Stimulated activated naive CD8-positive, alpha-beta T cell treated with anti-CD3 and anti-CD28 coated beads, Interleukin-15, amount 100 ng/mL, for 72 hours (primary cell): ENCODE measurements around the gene SIRT7.
"Not testable (repeated sequence)": the region's sequence is repeated elsewhere in the genome, so short reads cannot be mapped to it uniquely, and the experiment has no call there.

Experiments
- ATAC-seq: fragments of 150-1000 bp; cut with Tn5 transposase; 2 replicates; pipeline ENCODE4 v1.10.0; 2021; ENCODE audit warnings: mild to moderate bottlenecking, moderate library complexity
- DNase-seq, 2 donors: peaks; one replicate each; pipeline ENCODE4 v3.0.0; 2021 to 2022
- H3K27ac Mint-ChIP-seq, 2 donors: one replicate each; pipeline ENCODE4 v1.8.0; 2022; ENCODE audit warnings: mild to moderate bottlenecking in 2 of 2, mixed read lengths in 2 of 2, moderate library complexity in 2 of 2
- H3K27me3 Mint-ChIP-seq: one replicate; pipeline ENCODE4 v1.8.0; 2022; ENCODE audit warnings: mixed read lengths
- H3K4me1 Mint-ChIP-seq: one replicate; pipeline ENCODE4 v1.8.0; 2022; ENCODE audit warnings: mild to moderate bottlenecking, mixed read lengths
- H3K4me3 Mint-ChIP-seq, 2 donors: one replicate each; pipeline ENCODE4 v1.8.0; 2022; ENCODE audit warnings: mild to moderate bottlenecking in 2 of 2, mixed read lengths in 2 of 2, moderate library complexity in 1 of 2
- H3K9me3 Mint-ChIP-seq, 2 donors: one replicate each; pipeline ENCODE4 v1.8.0; 2022; ENCODE audit warnings: mixed read lengths in 2 of 2

The SIRT7 gene

DNA sequence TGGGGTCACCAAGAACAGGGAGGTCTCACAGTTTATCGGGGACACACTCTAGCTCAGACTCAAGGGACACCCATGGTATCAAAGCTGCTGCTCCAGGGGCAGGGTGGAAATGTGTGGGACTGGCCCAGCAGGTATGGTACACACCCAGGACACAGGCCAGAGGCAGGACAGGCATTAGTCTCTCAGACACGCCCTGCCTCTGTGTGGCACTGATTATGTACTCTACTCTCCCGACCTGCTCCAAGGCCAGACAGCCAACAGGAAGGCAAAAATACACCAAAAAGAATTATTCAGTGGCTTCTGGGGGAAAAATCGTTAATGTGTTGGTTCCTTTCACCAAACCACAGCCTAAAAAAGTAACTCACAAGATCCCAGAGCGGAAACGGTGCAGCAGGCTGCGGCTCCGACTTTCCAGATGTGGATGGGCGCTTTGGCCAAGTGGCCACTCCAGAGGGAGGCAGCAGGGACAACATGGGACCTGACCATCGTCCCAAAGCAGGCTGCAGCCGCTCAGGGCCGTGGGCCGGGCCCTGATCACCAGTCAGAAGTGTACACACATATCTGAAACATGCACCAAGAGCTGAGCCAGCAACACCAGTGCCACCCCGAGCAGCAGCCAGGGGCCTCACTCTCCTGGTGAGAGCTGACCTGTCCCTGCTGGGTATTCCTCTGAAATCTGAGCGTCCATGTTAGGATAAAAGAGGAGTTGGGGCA is 1.0 kb upstream of the SIRT7 start:
- peak overlapping the region in 1 of 2 donors; percentile 77 for H3K27ac Mint-ChIP-seq
- H3K4me1 Mint-ChIP-seq, result peaks cover 59% of the 10 kb centered on the region
- ATAC-seq, result no peak
- no peak overlapping the region for H3K4me3 Mint-ChIP-seq
- no peaks in the 10 kb centered on the region for H3K27me3 Mint-ChIP-seq
- H3K9me3 Mint-ChIP-seq, result no peaks in the 10 kb centered on the region
- no peak for DNase-seq

DNA sequence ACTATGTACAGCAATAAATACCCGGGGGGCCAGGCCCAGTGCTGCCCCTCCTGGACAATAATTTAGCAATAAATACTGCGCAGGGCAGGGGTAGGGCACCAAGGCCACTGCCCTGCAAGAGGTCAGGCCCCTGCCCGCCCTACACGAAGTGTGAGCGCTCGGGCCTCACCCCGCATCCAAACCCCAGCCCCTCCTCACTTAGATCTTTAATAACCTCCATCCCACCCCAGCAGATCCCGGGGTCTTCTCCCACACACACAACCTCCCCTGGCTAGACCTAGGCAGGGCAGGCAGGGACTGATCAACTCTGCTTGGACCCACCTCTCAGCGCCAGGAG is 325 bp upstream of the SIRT7 start:
- Mint-ChIP-seq H3K27ac (peak overlapping the region; percentile 77 to 96), H3K4me1 (peaks cover 55% of the 10 kb centered on the region), H3K4me3 (peak overlapping the region; percentile 89 to 95)
- not testable (repeated sequence) for H3K9me3 Mint-ChIP-seq, H3K27me3 Mint-ChIP-seq
- peak in 1 of 2 donors; percentile 33 for DNase-seq
- peak; percentile 47 for ATAC-seq

DNA sequence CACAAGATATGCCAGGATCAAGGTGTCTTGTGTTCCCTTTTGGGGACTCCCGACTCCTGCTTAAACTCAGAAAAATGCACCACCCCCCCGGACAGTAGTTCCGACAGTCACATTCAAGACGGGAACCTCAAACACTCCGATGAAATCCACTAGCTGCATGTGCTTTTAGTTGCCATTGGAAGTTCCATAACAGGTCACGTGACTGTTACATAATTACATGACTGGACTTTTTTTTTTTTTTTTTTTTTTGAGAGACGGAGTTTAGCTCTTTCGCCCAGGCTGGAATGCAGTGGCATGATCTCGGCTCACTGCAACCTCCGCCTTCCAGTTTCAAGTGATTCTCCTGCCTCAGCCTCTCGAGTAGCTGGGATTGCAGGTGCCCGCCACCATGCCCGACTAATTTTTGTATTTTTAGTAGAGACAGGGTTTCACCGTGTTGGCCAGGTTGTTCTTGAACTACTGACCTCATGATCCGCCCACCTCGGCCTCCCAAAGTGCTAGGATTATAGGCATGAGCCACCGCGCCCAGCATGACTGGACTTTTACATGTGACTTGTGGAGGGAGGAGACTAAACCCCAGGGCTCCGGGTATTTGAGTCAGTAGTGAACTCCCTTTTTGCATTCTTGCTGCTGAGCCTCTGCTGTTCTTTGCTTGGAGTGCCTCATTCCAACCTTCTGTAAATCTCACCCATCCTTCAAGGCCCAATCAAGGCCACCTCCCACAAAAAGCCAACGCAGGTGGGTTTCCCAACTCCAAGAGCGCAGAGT is 1.6 kb downstream of the SIRT7 start:
- no peak for ATAC-seq
- peak overlapping the region; percentile 15 to 27 for H3K27ac Mint-ChIP-seq
- DNase-seq, result no peak
- H3K9me3 Mint-ChIP-seq, result no peaks in the 10 kb centered on the region
- H3K4me3 Mint-ChIP-seq, result peak overlapping the region; percentile 89 to 95
- peaks cover 61% of the 10 kb centered on the region for H3K4me1 Mint-ChIP-seq
- H3K27me3 Mint-ChIP-seq, result no peaks in the 10 kb centered on the region

DNA sequence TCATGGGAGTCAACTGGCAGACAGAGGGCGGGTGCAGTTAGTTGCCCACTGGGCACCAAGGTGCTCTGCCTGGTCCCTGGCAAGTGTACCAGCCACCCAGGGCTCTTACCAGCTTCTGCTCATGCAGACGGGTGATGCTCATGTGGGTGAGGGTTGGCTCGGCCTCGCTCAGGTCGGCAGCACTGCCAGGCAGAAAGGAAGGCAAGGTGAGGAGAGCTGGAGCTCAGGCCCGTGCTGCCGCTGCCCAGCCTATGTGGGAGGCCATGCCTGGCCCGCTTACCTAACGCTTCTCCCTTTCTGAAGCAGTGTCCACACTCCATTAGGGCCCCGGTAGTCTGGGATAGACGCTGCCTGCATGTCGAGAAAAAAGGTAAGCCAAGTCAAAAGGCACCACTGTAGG is 2.6 kb downstream of the SIRT7 start:
- Mint-ChIP-seq H3K4me3 (no peak overlapping the region), H3K4me1 (peaks cover 63% of the 10 kb centered on the region), H3K27me3 (no peaks in the 10 kb centered on the region), H3K27ac (no peak overlapping the region), H3K9me3 (no peaks in the 10 kb centered on the region)
- no peak for DNase-seq
- no peak for ATAC-seq

DNA sequence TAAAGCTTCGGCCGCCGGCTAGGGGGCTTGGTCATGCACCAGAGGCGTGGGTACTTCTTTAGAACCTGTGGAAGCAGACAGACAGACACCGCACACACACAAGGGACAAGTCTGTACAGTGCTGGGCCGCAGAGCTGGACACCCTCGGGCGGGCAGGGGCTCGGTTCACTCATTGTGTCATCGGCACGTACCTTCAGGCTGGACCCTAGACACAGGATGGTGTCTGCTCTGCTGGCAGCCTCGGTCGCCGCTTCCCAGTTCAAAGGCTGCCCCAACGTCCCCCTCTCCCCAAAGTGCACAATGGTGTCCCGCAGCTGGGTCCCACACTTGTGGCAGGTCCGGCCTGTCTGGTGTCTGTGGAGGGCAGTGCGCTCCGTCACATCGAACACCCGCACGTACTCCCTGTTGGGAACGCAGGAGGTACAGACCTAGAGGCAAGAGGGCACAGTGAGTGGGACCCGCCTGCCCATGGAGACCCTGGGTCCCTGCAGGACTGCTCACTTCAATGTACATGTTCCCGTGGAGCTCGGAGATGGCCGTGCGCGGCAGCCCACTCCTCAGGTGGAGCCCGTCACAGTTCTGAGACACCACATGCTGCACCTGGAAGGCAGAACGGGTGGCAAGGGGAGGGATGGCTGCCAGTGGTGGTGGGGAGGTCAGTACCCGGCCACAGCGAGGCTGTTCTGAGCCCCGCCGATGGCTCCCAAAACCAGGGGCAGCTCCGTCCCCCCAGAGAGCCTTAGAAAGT is 3.7 kb downstream of the SIRT7 start:
- H3K27me3 Mint-ChIP-seq, result no peaks in the 10 kb centered on the region
- no peak for DNase-seq
- H3K4me3 Mint-ChIP-seq, result no peak overlapping the region
- H3K9me3 Mint-ChIP-seq, result no peaks in the 10 kb centered on the region
- peaks cover 71% of the 10 kb centered on the region for H3K4me1 Mint-ChIP-seq
- no peak for ATAC-seq
- H3K27ac Mint-ChIP-seq, result no peak overlapping the region

DNA sequence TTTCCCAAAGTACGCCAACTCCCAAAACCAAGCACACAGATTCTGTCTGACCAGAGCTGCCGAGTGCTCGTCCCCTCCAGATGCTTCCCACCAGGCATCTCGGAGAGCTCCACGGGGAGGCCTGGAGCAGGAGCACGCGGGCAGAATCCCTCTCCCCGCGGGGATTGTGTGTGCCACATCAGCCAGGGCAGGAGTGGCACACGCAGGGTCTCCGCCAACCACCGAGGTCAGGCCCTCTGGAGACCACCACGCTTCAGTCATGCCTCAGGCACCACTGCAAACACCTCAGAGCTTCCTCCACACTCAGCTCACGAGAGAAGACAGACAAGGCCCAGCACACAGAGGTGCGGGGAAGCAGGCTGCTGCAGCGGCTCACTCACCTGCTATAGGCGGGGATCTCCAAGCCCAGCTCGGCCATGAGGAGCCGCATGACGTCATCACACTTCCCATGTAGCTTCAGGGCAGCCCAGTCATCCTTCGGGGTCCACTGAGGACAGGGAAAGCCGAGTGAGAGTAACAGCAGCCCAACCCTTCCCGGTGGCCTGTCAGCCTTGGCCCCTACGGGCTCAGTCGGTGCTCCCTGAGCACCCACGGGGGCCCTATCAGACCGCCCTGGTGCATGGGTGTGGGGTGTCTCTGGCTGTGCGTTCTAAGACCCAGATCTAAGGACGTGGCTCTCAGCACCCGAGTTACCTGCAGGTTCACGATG is 4.4 kb downstream of the SIRT7 start:
- no peak overlapping the region for H3K27ac Mint-ChIP-seq
- ATAC-seq, result no peak

DNA sequence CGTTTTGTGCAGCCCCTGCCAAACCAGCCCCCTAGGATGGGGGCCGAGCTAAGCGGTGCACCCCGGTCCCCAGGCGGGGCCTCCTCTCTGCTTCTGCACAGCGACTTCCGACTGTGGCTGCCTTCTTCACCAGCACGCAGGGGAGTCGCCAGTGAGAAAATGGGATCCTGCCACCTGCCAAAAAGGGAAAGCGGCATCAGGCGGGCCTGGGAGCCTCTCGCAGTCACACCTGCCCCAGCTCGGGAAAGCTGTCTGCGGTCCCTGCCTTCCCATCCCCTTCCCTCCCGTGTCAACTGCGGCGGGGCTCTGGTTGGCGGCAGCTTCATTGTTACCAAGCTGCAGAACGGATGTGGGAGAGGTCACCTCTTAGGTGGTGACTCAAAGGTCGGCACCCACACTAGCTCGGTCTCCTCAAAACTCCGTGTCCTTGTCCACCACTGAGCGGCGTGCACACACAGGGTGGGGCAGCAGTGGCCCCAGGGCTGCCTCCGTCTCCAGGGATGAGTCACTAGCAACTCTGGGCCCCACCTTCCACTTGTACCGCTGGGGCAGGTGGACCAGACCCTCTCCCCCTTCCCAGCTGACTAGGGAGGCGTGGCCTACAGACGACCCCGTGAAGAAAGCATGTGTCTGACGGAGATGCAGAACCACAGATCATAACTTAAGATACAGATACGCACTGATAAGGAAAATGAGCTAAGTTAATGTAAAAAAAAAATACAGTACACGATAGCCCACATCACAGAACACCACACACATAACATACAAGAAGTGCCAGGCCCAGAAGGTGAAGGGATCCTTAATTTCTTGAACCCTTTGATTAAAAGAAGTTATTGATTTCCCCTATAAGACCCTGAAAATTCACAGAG is 5.3 kb downstream of the SIRT7 start:
- no peak overlapping the region for H3K4me3 Mint-ChIP-seq
- no peaks in the 10 kb centered on the region for H3K27me3 Mint-ChIP-seq
- peaks cover 60% of the 10 kb centered on the region for H3K4me1 Mint-ChIP-seq
- DNase-seq (no peak), ATAC-seq (no peak)
- no peak overlapping the region for H3K27ac Mint-ChIP-seq
- no peaks in the 10 kb centered on the region for H3K9me3 Mint-ChIP-seq

More for the DNA sequence above, 4.4 kb downstream of the SIRT7 start:
- no peak for DNase-seq
- H3K4me3 Mint-ChIP-seq, result no peak overlapping the region
- H3K27me3 Mint-ChIP-seq, result no peaks in the 10 kb centered on the region
- no peaks in the 10 kb centered on the region for H3K9me3 Mint-ChIP-seq
- peaks cover 66% of the 10 kb centered on the region for H3K4me1 Mint-ChIP-seq

DNA sequence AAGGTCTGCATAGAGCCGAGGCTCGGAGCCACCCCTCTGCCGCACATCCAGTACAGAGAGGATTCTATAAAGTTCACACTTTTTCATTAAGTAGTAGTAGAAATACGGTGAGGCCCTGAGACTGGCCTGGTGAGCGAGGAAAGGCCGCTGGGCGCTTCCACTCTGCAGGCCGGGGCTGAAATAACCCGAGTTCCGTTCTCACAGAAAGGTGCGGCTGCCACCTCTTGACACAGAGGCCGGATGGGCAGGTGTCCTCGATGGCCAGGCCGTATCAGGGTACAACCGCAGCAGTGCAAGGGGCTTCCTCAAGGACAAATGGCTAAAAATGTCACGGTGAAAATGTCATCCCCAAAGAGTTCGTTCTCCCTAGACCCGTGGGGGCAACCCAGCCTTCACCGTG is 6.0 kb downstream of the SIRT7 start:
- ATAC-seq, result no peak
- Mint-ChIP-seq H3K27me3 (no peaks in the 10 kb centered on the region), H3K4me3 (peak overlapping the region; percentile 18 to 64), H3K4me1 (peaks cover 55% of the 10 kb centered on the region), H3K9me3 (no peaks in the 10 kb centered on the region), H3K27ac (no peak overlapping the region)
- no peak for DNase-seq

DNA sequence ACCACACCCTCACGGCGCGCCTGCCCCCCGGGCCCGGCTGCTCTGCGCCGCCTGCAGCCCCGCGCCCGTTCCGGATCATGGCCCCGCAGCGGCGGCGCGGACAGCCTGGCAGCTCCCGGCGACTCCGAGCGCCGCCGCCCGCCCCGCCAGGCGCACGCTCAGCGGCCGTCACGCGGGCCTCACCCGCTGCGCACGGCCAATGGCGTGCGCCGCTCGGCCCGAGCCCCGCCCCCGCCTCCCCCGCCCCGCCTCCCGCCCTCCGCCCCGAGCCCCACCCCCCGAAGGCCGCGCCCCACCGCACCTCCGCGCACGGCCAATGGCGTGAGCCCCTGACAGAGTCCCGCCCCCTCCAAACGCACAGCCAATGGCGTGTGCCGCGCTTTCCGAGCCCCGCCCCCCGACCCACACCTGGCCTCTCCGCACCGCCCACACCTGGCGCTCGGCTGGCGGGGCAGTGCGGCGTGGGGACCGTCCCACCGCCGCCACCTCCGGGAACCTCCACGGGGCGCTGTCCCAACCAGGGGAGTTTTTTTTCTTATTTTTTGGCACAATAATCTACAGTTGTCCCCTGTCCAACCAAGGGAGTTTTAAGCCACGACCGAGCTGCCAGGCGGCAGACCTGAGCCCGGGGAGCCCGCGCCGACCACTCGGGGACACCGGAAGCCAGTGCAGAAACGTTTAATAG is 6.6 kb downstream of the SIRT7 start, which contains the start of gene PCYT2:
PCYT2 (minus strand) TSS at position 123 of the 685 bp plus-strand sequence; CDS start at position 79, 44 bp downstream.
- Mint-ChIP-seq H3K9me3 (no peaks in the 10 kb centered on the region), H3K27ac (peak within 1 kb of the TSS in 1 of 2 donors; percentile 48), H3K4me3 (peak within 1 kb of the TSS; percentile 77 to 85), H3K27me3 (no peaks in the 10 kb centered on the region), H3K4me1 (peaks cover 50% of the 10 kb centered on the region)
- DNase-seq, result peak; percentile 91 to 93
- ATAC-seq, result peak; percentile 91

DNA sequence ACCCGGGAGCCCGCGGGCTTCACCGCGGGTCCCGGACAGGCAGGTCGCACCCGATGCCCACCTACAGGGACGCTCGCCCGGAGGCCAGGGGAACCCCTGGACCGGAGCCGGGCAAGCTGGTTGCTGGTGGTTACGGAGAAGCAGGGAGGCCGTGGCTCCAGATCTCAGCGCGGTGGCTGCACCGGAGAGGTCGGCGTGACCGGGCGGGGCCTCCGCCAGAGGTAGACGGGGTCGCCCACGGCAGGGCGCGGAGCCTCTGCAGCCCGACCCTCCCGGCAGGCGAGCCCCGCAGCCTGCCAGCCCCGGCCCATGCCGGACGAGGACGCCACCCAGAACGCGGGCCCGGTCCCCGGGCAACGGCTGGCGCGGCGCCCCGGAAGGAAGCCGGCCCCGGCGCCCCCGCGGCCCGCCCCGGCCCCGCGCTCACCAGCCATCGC is 7.1 kb downstream of the SIRT7 start:
- ATAC-seq, result no peak
- no peak for DNase-seq
- Mint-ChIP-seq H3K27me3 (no peaks in the 10 kb centered on the region), H3K27ac (peak overlapping the region in 1 of 2 donors; percentile 48), H3K9me3 (no peaks in the 10 kb centered on the region), H3K4me3 (peak overlapping the region; percentile 77 to 85), H3K4me1 (peaks cover 46% of the 10 kb centered on the region)

DNA sequence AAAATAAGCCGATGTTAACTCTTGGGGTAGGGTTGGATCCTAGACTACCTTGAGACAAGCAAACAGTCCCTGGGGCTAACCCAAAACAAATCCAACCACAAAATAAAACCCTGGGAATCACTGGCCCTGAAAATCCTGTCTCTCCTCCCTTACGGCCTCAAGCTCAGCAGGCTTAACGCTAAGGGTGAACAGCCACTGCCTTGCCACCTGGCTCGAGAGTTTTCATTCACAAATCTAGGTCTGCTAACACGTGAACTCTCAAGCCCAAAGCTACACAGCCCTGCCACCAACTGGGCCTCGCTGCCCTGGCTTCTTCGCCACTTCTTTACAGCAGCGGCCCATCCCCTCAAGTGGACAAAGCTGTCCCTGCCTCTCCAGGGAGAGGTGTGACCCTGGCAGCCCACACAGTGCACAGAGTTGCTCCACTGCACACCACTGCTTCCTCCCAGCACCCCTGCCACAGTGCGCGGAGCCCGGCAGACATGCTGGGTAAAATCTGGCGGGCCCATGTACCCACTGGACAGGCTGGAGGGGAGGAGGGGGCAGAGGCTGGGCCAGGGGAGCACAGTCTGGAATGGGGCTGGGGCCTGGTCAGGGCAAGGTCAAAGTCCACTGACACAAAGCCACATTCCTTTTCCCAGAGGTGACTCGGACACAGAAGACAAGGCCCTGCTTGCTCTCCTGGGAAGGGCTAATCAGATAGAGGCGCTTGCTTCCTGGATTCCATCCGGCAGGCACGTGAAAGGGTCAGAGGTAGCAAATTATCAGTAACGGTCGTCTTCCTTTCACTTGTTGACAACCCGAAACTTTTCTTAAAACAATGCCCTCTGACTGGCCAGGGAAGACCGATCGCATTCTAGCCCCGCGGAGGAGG is 7.8 kb downstream of the SIRT7 start:
- Mint-ChIP-seq H3K4me3 (peak overlapping the region; percentile 77 to 85), H3K9me3 (no peaks in the 10 kb centered on the region), H3K27ac (peak overlapping the region in 1 of 2 donors; percentile 48), H3K27me3 (no peaks in the 10 kb centered on the region), H3K4me1 (peaks cover 41% of the 10 kb centered on the region)
- DNase-seq (no peak), ATAC-seq (no peak)

DNA sequence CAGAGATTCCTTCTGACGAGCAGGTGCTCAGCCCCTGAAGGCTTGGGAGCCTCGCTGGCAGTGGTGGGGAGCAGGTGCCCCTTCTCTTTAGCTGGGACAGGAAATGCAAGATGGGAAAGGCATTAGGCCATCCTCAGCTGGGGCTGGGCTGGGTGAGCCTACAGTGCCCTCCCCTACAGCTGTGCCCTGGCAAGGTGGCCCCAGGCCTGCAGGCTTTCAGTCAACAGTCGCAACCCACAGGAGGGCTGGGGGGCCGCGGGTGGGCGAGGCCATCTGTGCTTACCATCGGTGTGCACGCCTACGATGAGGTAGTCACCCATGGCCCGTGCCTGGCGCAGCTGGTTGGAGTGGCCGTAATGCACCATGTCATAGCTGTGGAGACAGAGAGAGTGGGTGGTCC is 8.7 kb downstream of the SIRT7 start:
- Mint-ChIP-seq H3K27me3 (no peaks in the 10 kb centered on the region), H3K27ac (no peak overlapping the region), H3K4me1 (peaks cover 36% of the 10 kb centered on the region), H3K4me3 (no peak overlapping the region), H3K9me3 (no peaks in the 10 kb centered on the region)
- no peak for ATAC-seq
- DNase-seq, result no peak

DNA sequence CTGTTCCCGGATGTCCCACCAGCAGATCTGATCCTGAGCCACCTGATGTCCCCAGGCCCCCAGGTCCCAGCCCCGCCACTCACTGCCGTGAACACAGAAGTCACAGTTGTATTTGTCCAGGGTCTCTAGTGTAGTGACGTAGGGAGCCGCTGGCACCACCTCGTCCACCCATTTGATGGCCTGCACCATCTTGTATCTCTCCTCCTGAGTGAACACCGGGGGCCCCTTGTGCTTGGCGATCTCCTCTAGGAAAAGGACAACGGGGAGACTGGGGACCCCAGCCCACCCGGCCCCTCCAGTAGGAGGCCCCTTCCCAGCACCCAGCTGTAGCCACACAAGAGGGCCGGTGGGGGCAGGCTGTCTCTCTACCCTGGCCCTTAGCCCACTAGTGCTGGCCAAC is 9.2 kb downstream of the SIRT7 start:
- no peak for ATAC-seq
- Mint-ChIP-seq H3K27me3 (no peaks in the 10 kb centered on the region), H3K4me1 (peaks cover 36% of the 10 kb centered on the region), H3K27ac (no peak overlapping the region), H3K9me3 (no peaks in the 10 kb centered on the region), H3K4me3 (no peak overlapping the region)
- DNase-seq, result no peak
